Measurements from ENCODE around the gene LMBR1.
"Not testable (repeated sequence)": the region's sequence is repeated elsewhere in the genome, so short reads cannot be mapped to it uniquely, and the experiment has no call there.

Gene LMBR1

GRCh38 chr7:156892821-156893706, at the start of gene LMBR1:
Gene LMBR1, minus strand, starts transcription at chr7:156893183. Its CDS starts 190 bp downstream, at chr7:156892993.
- peak; percentile 96 for DNase-seq

- no peak for DNase-seq
These were observed 49.7 kb upstream of the LMBR1 start for GRCh38 chr7:156942708-156943090.

GRCh38 chr7:156941393-156942182, 48.6 kb upstream of the LMBR1 start:
- no peak for DNase-seq

GRCh38 chr7:156940421-156941122, 47.6 kb upstream of the LMBR1 start:
- DNase-seq, result no peak

- DNase-seq, result not testable (repeated sequence)
These were observed 43.8 kb upstream of the LMBR1 start for GRCh38 chr7:156936766-156937165.

GRCh38 chr7:156935250-156935649, 42.3 kb upstream of the LMBR1 start:
- no peak for DNase-seq

- DNase-seq, result no peak
These were observed 39.0 kb upstream of the LMBR1 start for GRCh38 chr7:156932006-156932405.

- DNase-seq, result peak; percentile 36 to 43
These were observed 37.0 kb upstream of the LMBR1 start for GRCh38 chr7:156929789-156930539.

- no peak for DNase-seq
These were observed 35.4 kb upstream of the LMBR1 start for GRCh38 chr7:156928406-156928747.

- no peak for DNase-seq
These were observed 34.8 kb upstream of the LMBR1 start for GRCh38 chr7:156927571-156928405.

GRCh38 chr7:156925821-156926220, 32.8 kb upstream of the LMBR1 start:
- DNase-seq, result not testable (repeated sequence)

- not testable (repeated sequence) for DNase-seq
These were observed 29.3 kb upstream of the LMBR1 start for GRCh38 chr7:156922304-156922703.

GRCh38 chr7:156920487-156921373, 27.7 kb upstream of the LMBR1 start:
- not testable (repeated sequence) for DNase-seq

GRCh38 chr7:156920076-156920475, 27.1 kb upstream of the LMBR1 start:
- no peak for DNase-seq

- DNase-seq, result no peak
These were observed 26.2 kb upstream of the LMBR1 start for GRCh38 chr7:156919132-156919713.

GRCh38 chr7:156918635-156919034, 25.7 kb upstream of the LMBR1 start:
- no peak for DNase-seq

- not testable (repeated sequence) for DNase-seq
These were observed 16.7 kb upstream of the LMBR1 start for GRCh38 chr7:156909574-156910252.

- DNase-seq, result no peak
These were observed 14.7 kb upstream of the LMBR1 start for GRCh38 chr7:156907656-156908055.

- no peak for DNase-seq
These were observed 13.2 kb upstream of the LMBR1 start for GRCh38 chr7:156906200-156906649.

All from CD4-positive, alpha-beta T cell treated with Interleukin-4 for 1 hour (primary cell).